ENCODE data around the gene C2orf66. TPM values are rescaled to one million over a fixed set of nuclear protein-coding genes. Genes with fewer than 3 reads are reported as not detected.
A peak's percentile ranks its signal among the peaks of the same experiment; 100 is the strongest.

Gene C2orf66
- polyA plus RNA-seq (ENCODE audit: insufficient read length in 4 of 4), result 1 to 10 TPM in 1 of 4 donors, under 1 TPM in 3; 0.18 to 1.3 (median 0.32) TPM

DNA sequence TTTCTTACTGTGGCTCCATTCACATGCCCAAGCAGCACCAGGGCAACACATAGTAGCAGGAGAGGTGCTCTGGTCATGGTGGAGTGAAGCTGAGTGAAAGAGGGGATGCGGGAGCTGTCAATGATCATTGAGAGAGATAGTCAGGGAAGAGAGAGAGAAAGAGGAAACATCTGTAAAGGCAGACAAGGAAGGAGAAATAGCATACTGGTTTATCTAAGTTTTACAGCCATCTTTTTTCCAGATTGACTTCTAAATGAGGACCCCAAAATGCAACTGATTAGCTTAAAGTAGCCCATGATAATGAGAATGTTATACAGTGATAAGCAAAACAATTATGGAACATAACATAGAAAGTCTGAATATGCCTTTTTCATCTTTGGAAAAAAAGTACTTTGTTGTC, at the start of gene C2orf66:
C2orf66 (minus strand) TSS at position 96 of the 400 bp plus-strand sequence; CDS start at position 77, 19 bp downstream.
- DNase-seq (ENCODE audit: low read depth in 4 of 4, low spot score in 3 of 4), result no peak

DNA sequence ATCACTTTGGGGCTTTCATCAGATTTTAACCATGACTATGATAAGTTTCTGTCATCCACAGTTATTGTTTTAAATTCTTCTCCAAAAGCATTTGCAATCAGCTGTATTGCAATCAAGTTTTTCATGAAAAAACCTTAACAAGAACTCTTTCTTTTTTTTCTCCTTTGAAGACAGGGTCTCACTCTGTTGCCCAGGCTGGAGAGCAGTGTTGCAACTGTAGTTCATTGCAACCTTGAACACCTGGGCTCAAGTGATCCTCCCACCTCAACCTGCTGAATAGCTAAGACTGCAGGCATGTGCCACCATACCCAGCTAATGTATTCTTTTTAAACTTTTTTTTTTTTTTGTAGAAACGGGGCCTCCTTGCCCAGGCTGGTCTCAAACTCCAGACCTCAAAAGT, 45.5 kb upstream of the C2orf66 start:
- no peak for DNase-seq (ENCODE audit: low read depth in 4 of 4, low spot score in 3 of 4)

DNA sequence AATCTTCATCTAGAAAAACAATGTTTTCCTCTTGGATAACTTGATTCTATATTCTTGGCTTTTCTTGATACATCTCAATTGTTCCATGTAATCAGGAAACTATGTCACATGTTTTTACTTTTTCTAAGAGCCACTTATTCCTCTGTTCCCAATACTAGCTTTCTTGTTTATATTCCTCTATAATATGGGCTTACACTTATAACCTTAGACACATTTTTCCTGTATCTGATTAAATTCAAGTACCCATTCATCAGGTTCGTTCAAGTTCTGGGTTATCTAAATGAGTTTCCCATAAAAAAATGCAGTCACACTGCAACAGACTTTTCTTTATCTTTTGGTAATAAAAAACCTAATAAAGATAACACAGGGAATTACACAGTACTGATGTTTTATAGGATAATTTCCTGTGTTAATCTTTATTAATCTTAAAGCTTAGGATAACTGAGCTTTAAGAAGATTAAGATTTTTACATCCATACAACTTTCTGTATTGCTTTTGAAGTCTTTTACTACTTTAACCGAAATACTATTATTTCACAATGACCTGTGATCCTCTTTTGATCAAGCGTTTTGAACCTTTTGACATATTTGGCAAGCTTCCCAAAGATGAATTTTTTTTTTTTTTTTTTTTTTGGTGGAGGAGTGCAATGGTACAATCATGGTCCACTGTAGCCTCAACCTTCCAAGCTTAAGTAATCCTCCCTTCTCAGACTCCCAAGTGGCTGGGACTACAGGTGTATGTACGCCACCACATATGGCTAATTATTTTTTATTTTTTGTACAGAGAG, 44.3 kb upstream of the C2orf66 start:
- no peak for DNase-seq (ENCODE audit: low read depth in 4 of 4, low spot score in 3 of 4)

GRCh38 chr2:196851088-196851487, 41.9 kb upstream of the C2orf66 start:
- DNase-seq (ENCODE audit: low read depth in 4 of 4, low spot score in 3 of 4), result no peak

DNA sequence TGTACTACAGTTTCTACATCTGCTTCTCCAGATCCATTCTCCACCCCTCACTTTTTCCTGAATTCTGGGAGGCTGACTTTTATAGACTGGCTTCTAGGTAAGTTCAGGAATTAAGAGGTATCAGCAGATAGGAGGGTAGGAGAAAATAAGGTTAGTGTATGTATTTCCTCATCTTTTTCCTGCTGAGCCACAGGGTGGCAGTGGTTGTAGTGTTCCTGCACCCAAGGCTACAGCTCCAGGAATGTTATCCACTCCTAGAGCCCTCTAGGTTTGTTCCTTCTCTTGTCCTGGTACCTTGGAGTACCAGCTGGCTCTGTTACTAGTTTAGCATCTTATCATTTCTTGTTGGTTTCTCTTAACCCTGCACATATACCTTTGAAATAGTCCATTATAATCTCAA, 40.7 kb upstream of the C2orf66 start:
- DNase-seq (ENCODE audit: low read depth in 4 of 4, low spot score in 3 of 4), result peak in 1 of 4 donors; percentile 6

DNA sequence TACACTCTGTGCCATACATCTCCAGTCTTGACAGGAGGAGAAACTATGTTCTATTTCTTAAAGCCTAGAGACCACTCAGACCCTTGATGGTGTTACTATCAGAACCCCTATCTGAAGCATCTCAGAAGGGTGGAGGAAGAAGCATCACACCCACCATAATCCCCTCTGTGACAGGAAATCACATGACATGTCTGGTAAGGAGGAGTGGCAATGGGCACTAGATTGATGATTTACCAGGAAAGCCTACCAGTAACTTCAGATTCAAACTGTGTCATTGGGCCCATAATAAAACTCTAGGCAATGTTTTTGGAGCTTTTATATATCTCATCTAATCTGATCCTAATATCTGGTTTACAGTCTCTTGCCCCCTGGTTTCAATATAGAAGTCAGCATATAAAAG, 37.1 kb upstream of the C2orf66 start:
- no peak for DNase-seq (ENCODE audit: low read depth in 4 of 4, low spot score in 3 of 4)

DNA sequence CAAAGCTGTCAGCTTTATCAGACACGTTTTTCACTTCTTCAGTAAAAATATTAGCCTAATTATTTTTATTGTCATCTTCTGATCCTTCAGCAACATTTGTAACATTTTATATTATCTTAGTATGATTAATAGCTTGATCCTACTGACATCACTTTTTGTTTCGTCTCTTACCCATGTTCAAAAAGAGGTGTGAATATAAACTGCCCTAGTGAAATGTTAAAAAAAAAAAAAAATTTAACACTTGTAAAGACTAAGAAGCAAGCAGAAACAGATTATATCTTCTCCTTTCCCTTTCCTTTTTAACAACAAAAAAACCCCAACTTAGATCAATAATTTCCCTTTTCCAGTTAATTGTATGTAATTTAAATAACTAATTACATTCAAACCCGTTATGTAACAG, 36.2 kb upstream of the C2orf66 start:
- no peak for DNase-seq (ENCODE audit: low read depth in 4 of 4, low spot score in 3 of 4)

DNA sequence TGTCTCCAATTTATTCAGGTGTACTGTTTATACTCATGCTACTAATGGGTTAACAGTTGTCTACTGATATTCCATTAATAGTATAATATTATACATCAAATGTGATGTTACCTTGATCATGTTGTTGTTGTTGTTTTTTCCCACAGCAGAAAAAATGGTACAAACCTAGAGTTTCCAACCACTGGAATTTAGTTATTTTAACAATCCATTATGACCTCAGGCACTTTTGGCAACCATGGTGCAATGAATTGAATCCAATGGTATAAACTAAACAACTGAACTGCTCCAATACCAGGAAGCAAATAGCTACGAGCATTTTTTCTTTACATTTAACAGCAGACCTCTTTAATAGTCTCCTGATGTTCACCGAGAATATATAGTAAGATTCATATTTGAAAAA, 31.0 kb upstream of the C2orf66 start:
- no peak for DNase-seq (ENCODE audit: low read depth in 4 of 4, low spot score in 3 of 4)

- no peak for DNase-seq (ENCODE audit: low read depth in 4 of 4, low spot score in 3 of 4)
These were observed 30.4 kb upstream of the C2orf66 start for GRCh38 chr2:196839574-196839973.

DNA sequence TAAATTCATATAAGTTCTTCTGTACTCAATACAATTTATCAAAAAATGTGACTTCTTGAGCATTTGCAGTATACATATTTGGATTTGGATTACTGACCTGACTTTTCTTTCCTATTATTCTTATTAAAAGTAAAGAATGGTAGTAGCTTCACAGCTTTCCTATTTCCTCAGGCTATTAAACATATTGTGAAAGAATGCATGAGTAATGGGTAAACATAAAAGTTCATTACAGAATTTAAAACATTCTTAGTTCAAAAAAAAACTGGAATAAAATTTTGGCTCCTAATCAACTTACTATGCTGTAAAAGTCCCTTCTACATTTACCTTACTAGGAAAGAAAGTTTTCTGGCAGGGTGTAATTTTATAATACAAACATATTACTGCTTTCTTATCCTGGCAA, 27.3 kb upstream of the C2orf66 start:
- DNase-seq (ENCODE audit: low read depth in 4 of 4, low spot score in 3 of 4), result no peak

DNA sequence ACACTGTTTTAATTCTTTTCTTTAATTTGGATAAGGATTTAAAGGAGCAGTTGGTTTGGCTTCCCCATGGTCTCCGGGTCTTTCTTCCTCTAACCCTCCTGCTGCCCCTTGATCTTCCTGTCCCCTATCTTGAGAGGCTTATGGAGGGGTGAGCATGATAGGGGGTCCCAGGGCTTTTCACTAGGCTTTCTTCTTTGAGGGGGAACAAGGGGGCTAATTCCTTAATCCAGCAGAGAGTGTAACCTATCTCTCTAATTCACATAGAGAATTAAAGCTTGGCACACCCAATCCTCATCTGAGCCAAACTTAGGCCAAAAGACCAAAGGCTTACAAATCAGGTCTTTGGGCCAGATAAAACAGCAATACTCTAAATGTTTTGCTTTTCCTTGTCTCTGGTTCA, 21.5 kb upstream of the C2orf66 start:
- DNase-seq (ENCODE audit: low read depth in 4 of 4, low spot score in 3 of 4), result no peak

DNA sequence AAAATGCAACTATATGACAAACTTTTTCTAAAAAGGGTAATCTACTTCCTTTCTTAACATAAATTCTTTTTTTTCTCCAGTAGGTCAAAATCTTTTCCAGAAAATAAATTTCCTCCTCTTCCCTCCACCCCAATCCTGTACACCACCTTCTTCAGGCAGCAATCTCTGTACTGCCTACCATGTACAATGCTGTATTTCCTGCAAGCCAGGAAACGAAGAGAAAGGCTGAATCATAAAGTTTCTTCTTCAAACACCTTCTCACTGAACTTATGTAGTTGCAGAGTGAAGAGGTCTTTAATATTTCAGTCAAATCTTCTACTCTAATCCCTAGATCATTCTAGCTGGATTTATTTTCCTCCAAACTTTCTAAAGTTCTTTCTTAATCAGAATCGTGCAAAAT, 18.2 kb upstream of the C2orf66 start:
- DNase-seq (ENCODE audit: low read depth in 4 of 4, low spot score in 3 of 4), result no peak

DNA sequence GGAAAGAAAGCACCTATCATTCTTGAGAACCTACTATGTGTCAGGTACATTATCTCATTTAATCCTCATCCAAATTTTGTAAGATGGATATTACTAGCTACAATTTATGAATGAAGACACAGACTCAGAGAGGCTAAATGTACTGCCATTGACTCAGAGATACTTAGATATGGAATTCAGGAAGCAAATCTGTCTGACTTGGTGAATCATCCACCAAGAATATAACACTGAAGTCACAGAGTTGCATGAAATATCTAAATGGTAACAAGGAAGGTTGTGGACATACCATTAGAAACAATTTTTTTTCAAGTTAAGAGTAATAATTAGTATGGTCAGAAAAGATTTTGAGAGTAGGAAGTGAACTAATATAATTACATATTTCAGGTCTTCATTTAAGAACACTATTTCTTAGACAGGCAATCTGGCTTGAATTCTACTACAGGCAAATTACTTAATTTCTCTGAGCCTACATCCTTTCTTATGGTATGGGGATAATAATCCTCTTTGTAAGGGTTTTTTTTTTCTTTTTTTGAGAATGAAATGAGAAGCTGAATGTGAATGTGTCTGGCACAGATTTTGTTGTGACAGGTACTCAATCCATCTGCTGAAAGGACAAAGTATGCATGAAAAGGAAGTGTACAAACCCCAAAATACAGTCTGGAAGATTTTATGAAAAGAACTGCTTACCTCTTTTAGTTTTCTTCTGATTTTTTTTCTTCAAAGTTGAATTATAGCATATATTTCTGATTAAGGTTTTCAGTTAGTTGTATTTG, 14.8 kb upstream of the C2orf66 start:
- DNase-seq (ENCODE audit: low read depth in 4 of 4, low spot score in 3 of 4), result no peak

DNA sequence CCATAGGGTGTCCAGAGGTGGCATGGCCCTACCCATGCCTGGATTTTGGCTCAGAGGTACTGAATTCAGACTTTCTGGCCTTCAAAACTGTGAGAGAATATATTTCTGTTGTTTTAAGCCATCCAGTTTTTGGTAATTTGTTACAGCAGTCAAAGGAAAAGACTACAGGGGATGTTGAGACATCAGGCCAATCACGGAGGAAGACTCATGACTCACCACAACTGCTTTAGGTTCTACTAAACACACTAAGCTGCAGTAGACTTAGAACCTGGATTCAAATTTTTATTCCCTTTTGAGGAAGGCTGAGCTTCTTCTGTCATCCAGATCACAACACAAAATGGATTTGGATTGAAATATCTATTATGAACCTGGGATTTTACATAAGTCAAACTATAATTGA, 12.0 kb upstream of the C2orf66 start:
- no peak for DNase-seq (ENCODE audit: low read depth in 4 of 4, low spot score in 3 of 4)

GRCh38 chr2:196808083-196808665, 981 bp downstream of the C2orf66 start:
- DNase-seq (ENCODE audit: low read depth in 4 of 4, low spot score in 3 of 4), result no peak

DNA sequence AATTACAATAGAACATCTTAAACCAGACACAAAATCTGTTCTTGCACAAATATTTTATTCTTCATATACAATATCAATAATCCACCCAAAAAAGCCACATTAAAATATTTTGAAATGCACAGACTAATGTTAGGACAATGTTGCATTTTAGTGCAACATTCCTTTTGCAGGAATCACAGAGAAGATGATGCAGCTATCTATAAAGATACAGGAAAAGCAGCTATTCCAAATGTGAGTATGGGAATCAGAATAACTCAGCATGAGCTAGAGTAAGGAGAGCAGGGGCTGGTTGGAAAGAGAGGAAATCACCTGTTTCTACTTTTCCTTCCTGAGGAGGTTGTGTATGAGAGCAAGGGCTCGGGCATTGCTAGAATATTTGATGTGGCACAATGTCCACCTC, 4.8 kb downstream of the C2orf66 start:
- DNase-seq (ENCODE audit: low read depth in 4 of 4, low spot score in 3 of 4), result no peak

- no peak for DNase-seq (ENCODE audit: low read depth in 4 of 4, low spot score in 3 of 4)
These were observed 6.8 kb downstream of the C2orf66 start for GRCh38 chr2:196802401-196802800.

- no peak for DNase-seq (ENCODE audit: low read depth in 4 of 4, low spot score in 3 of 4)
These were observed 7.4 kb downstream of the C2orf66 start for GRCh38 chr2:196801674-196802261.

- no peak for DNase-seq (ENCODE audit: low read depth in 4 of 4, low spot score in 3 of 4)
These were observed 10.2 kb downstream of the C2orf66 start for GRCh38 chr2:196798980-196799379.

DNA sequence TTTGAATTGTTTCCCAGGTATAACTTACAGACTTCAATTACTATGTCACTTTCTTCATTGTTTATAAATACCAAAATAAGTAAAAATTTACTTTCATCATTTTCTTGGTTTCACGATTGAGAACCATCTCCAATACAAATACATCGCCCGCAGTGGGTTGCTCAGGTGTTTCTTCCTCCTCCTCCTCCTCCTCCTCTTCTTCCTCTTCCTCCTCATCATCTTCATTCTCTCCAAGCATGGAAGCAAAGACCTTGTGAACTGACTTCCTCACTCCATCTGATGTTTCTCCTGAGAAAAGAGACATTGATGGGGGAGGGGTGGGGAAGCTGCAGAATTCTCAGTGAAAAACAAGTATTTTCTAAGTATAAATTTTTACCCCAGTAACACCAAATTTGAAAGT, 16.3 kb downstream of the C2orf66 start:
- no peak for DNase-seq (ENCODE audit: low read depth in 4 of 4, low spot score in 3 of 4)

- DNase-seq (ENCODE audit: low read depth in 4 of 4, low spot score in 3 of 4), result no peak
These were observed 25.6 kb downstream of the C2orf66 start for GRCh38 chr2:196783431-196784094.
